Omental fat pad (tissue), 4 donors: ENCODE results near the gene IFI16. TPM values are rescaled to one million over a fixed set of nuclear protein-coding genes. Genes with fewer than 3 reads are reported as not detected.

ENCODE experiments used
- ATAC-seq: fragments of 150-250 bp; one replicate; pipeline ENCODE4 v1.9.1; 2016; ENCODE audit warnings: mild to moderate bottlenecking, moderate library complexity; ENCODE audit not compliant: low FRiP score
- DNase-seq: peaks from one replicate; pipeline ENCODE4 v3.0.0-alpha.2; 2019; ENCODE audit warnings: low spot score
- CTCF ChIP-seq, 3 donors: fragments of 450-650 bp; IDR thresholded peaks; one replicate each; pipeline ENCODE4 v1.5.1; 2016 to 2017; ENCODE audit warnings: antibody characterized with exemption in 3 of 3, mild to moderate bottlenecking in 3 of 3, moderate library complexity in 2 of 3
- total RNA-seq, 4 donors: library from RNA; depleted of rRNA; stranded (reverse); fragments of >200 nt; gene quantifications; one replicate each; pipeline ENCODE4 v1.1.0, GENCODE V29; 2016

Gene IFI16
- total RNA-seq, 4 donors from 2014 or later, result 94.5 to 304 (median 131) TPM

- DNase-seq, result no peak
- no peak for TF ChIP-seq CTCF (IDR thresholded peaks at IDR 0.05)
- no peak for ATAC-seq
Observed at GRCh38 chr1:159083013-159083412, 73.3 kb downstream of the IFI16 start.

GRCh38 chr1:159084152-159084551, 74.4 kb downstream of the IFI16 start:
- no peak for ATAC-seq
- no peak for TF ChIP-seq CTCF (IDR thresholded peaks at IDR 0.05)
- DNase-seq, result no peak

GRCh38 chr1:159084867-159085266, 75.2 kb downstream of the IFI16 start:
- DNase-seq (no peak), ATAC-seq (no peak)
- no peak for TF ChIP-seq CTCF (IDR thresholded peaks at IDR 0.05)

GRCh38 chr1:159088050-159088449, 78.3 kb downstream of the IFI16 start:
- DNase-seq (no peak), ATAC-seq (peak; percentile 59)
- TF ChIP-seq CTCF (IDR thresholded peaks at IDR 0.05), result no peak

- ATAC-seq (no peak), DNase-seq (no peak)
- no peak for TF ChIP-seq CTCF (IDR thresholded peaks at IDR 0.05)
Observed at GRCh38 chr1:159088546-159089183, 79.0 kb downstream of the IFI16 start.

GRCh38 chr1:159089184-159089791, 79.6 kb downstream of the IFI16 start:
- no peak for TF ChIP-seq CTCF (IDR thresholded peaks at IDR 0.05)
- ATAC-seq (no peak), DNase-seq (no peak)
